DOHH2 (cell line): ENCODE data around the gene ORAI3.
A peak's percentile ranks its signal among the peaks of the same experiment; 100 is the strongest.

Experiments
- H3F3A ChIP-seq: fragments of 200-600 bp; sonication (generic), shearing (Covaris generic); 2 replicates; pipeline ENCODE4 v1.6.0; 2016; ENCODE audit warnings: antibody characterized with exemption, mild to moderate bottlenecking; ENCODE audit not compliant: control insufficient read depth, insufficient read depth
- H3K27ac ChIP-seq: fragments of 200-600 bp; sonication (generic); 2 replicates; pipeline ENCODE4 v1.5.1; 2014; ENCODE audit warnings: low read depth, mild to moderate bottlenecking, low read length, moderate library complexity
- H3K27me3 ChIP-seq: fragments of 200-600 bp; sonication (generic); 2 replicates; pipeline ENCODE4 v1.6.1; 2014; ENCODE audit warnings: mild to moderate bottlenecking, low read length, mixed read lengths; ENCODE audit not compliant: control insufficient read depth
- H3K36me3 ChIP-seq: fragments of 200-600 bp; sonication (generic); 2 replicates; pipeline ENCODE4 v1.6.1; 2014; ENCODE audit warnings: mild to moderate bottlenecking, low read length, moderate library complexity, mixed read lengths; ENCODE audit not compliant: control insufficient read depth
- H3K4me1 ChIP-seq: fragments of 200-600 bp; sonication (generic); 2 replicates; pipeline ENCODE4 v1.6.1; 2014; ENCODE audit warnings: mild to moderate bottlenecking, low read length, mixed read lengths; ENCODE audit not compliant: control insufficient read depth
- H3K4me2 ChIP-seq: fragments of 200-600 bp; sonication (generic); 2 replicates; pipeline ENCODE4 v1.6.0; 2014; ENCODE audit warnings: mild to moderate bottlenecking, low read length, moderate library complexity
- H3K4me3 ChIP-seq: fragments of 200-600 bp; sonication (generic); 2 replicates; pipeline ENCODE4 v1.5.1; 2014; ENCODE audit warnings: mild to moderate bottlenecking, low read length, mixed read lengths
- H3K79me2 ChIP-seq: fragments of 200-600 bp; sonication (generic); 2 replicates; pipeline ENCODE4 v1.6.1; 2014; ENCODE audit warnings: mild to moderate bottlenecking, low read length, mixed read lengths; ENCODE audit not compliant: control insufficient read depth
- H3K9me2 ChIP-seq: fragments of 200-600 bp; sonication (generic); replicated peaks from 2 replicates; pipeline ENCODE4 v1.6.1; 2014; ENCODE audit warnings: mild to moderate bottlenecking, low read length, mixed read lengths; ENCODE audit not compliant: control insufficient read depth
- H3K9me3 ChIP-seq: fragments of 200-600 bp; sonication (generic); 2 replicates; pipeline ENCODE4 v1.6.1; 2014; ENCODE audit warnings: antibody characterized with exemption, low read length, mixed read lengths; ENCODE audit not compliant: control insufficient read depth, insufficient read depth
- H4K20me1 ChIP-seq: fragments of 200-600 bp; sonication (generic); 2 replicates; pipeline ENCODE4 v1.6.0; 2014; ENCODE audit warnings: low read depth, mild to moderate bottlenecking, antibody characterized with exemption, low read length, moderate library complexity; ENCODE audit not compliant: control insufficient read depth, insufficient read depth
- EZH2phosphoT487 ChIP-seq: fragments of 200-600 bp; sonication (generic); IDR thresholded peaks from 2 replicates; pipeline ENCODE4 v1.6.1; 2017; ENCODE audit warnings: borderline replicate concordance, mild to moderate bottlenecking, antibody characterized with exemption, low read length, moderate library complexity, mixed read lengths
- TF ChIP-seq, protein P1 (sequence below): fragments of 200-600 bp; sonication (generic); IDR thresholded peaks from one replicate; pipeline ENCODE4 v1.5.1; 2014; ENCODE audit warnings: antibody characterized with exemption, mild to moderate bottlenecking, low read depth, low read length; ENCODE audit not compliant: poor library complexity, severe bottlenecking

Gene ORAI3

DNA sequence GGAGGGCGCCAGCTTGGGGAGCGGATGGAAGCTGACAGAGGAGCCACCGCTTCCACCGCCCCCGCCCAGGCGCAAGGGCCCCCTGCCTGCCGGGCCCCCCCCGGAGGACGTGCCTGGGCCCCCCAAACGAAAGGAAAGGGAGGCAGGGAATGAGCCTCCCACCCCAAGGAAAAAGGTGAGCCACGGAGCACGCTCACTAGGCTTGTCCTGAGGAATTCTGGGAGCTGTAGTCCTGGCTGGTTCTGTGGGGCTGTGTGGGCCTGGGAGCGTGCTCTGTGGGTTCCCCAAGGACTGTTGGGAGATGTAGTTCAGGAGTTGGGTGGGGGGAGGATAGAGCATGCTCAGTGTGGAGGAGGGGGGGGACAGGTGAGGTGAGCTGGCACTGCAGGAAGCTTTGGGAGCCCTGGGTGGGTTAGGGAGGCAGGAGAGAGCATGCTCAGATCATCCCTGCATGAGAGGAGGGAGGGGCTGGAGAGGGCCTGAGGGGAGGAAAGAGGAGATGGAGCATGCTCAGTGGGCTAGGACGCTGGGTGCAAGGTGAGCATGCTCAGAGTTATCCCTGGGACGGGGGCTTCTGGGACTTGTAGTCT, 21.0 kb upstream of the ORAI3 start:
- peaks cover 45% of the 10 kb centered on the region for H3K36me3 ChIP-seq
- H3F3A ChIP-seq = peaks cover 4% of the 10 kb centered on the region; the same call in 1 of the 2 replicates
- peaks cover 17% of the 10 kb centered on the region for H3K79me2 ChIP-seq
- TF ChIP-seq, protein P1, sequence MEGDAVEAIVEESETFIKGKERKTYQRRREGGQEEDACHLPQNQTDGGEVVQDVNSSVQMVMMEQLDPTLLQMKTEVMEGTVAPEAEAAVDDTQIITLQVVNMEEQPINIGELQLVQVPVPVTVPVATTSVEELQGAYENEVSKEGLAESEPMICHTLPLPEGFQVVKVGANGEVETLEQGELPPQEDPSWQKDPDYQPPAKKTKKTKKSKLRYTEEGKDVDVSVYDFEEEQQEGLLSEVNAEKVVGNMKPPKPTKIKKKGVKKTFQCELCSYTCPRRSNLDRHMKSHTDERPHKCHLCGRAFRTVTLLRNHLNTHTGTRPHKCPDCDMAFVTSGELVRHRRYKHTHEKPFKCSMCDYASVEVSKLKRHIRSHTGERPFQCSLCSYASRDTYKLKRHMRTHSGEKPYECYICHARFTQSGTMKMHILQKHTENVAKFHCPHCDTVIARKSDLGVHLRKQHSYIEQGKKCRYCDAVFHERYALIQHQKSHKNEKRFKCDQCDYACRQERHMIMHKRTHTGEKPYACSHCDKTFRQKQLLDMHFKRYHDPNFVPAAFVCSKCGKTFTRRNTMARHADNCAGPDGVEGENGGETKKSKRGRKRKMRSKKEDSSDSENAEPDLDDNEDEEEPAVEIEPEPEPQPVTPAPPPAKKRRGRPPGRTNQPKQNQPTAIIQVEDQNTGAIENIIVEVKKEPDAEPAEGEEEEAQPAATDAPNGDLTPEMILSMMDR = no peak
- TF ChIP-seq EZH2phosphoT487 = no peak
- no peak overlapping the region for H3K27ac ChIP-seq
- no peaks in the 10 kb centered on the region for H3K9me2 ChIP-seq
- peak overlapping the region; percentile 33; the same call in 1 of the 2 replicates for H3K4me2 ChIP-seq
- H3K4me3 ChIP-seq = peak overlapping the region; percentile 9; the same call in 1 of the 2 replicates
- no peaks in the 10 kb centered on the region for H3K27me3 ChIP-seq
- peaks cover 25% of the 10 kb centered on the region for H3K4me1 ChIP-seq
- H4K20me1 ChIP-seq = no peaks in the 10 kb centered on the region
- H3K9me3 ChIP-seq = no peaks in the 10 kb centered on the region

DNA sequence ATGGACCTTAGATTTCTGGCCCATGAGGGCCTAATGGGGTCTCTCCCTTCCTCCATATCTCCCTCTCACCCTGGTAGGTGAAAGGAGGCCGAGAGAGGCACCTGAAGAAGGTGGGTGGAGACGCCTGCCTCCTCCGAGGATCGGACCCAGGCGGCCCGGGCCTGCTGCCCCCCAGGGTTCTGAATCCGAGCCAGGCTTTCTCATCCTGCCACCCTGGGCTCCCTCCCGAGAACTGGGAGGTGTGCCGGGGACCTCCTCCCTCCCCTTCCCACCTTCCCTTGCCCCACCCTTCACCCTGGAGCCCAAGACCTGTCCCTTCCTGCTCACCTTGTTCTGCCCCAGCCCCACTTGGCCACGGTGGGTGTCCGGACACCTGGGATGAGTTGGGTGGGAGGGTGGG, 20.5 kb upstream of the ORAI3 start:
- H4K20me1 ChIP-seq = no peaks in the 10 kb centered on the region
- peaks cover 25% of the 10 kb centered on the region for H3K4me1 ChIP-seq
- no peak overlapping the region for H3K27ac ChIP-seq
- peaks cover 17% of the 10 kb centered on the region for H3K79me2 ChIP-seq
- H3K36me3 ChIP-seq = peaks cover 45% of the 10 kb centered on the region
- H3K9me3 ChIP-seq = no peaks in the 10 kb centered on the region
- H3K4me2 ChIP-seq = no peak overlapping the region
- H3K9me2 ChIP-seq = no peaks in the 10 kb centered on the region
- TF ChIP-seq, protein P1 = no peak
- no peak for TF ChIP-seq EZH2phosphoT487
- H3K4me3 ChIP-seq = no peak overlapping the region
- H3F3A ChIP-seq = peaks cover 4% of the 10 kb centered on the region; the same call in 1 of the 2 replicates
- H3K27me3 ChIP-seq = no peaks in the 10 kb centered on the region

DNA sequence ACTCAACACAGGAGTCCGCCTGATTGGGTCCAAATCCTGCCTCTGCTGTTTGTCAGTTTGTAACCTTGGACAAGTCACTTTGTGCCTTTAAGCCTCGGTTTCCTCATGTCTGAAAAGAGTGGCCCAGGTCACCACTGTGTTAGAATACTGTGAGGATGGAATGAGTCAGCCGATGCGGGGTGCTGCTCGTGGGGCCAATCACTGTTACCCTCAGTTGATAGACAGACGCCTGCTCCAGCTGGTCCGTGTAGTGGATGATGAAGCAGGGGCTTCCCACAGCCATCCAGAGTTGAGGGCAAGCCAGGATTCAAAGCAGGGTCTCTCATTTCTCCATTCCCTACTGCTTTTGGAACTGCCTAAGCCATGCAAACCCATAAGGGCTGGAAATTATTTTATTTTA, 19.7 kb upstream of the ORAI3 start:
- no peaks in the 10 kb centered on the region for H3K9me2 ChIP-seq
- peaks cover 45% of the 10 kb centered on the region for H3K36me3 ChIP-seq
- H3K4me1 ChIP-seq = peaks cover 25% of the 10 kb centered on the region
- H3F3A ChIP-seq = peaks cover 4% of the 10 kb centered on the region; the same call in 1 of the 2 replicates
- no peaks in the 10 kb centered on the region for H4K20me1 ChIP-seq
- peaks cover 12% of the 10 kb centered on the region for H3K79me2 ChIP-seq
- no peak overlapping the region for H3K4me2 ChIP-seq
- no peaks in the 10 kb centered on the region for H3K9me3 ChIP-seq
- no peak for TF ChIP-seq EZH2phosphoT487
- TF ChIP-seq, protein P1 = no peak
- H3K4me3 ChIP-seq = no peak overlapping the region
- H3K27ac ChIP-seq = no peak overlapping the region
- H3K27me3 ChIP-seq = no peaks in the 10 kb centered on the region
